Dermis microvascular lymphatic vessel endothelial cell (primary cell): ENCODE results near the gene CRHR1. TPM values are rescaled to one million over a fixed set of nuclear protein-coding genes. Genes with fewer than 3 reads are reported as not detected.

Source experiments
- DNase-seq, 2 donors: peaks; one replicate each; pipeline versions ENCODE4 v3.0.0 to v3.0.0-alpha.2; 2010; ENCODE audit warnings: low read depth in 2 of 2
- total RNA-seq: library from RNA; depleted of rRNA; stranded (reverse); fragments of >200 nt; gene quantifications from 2 replicates; pipeline ENCODE4 v1.2.1, GENCODE V29; 2014

CRHR1 gene
- total RNA-seq, 1 donor from 2014 or later: not detected

DNA sequence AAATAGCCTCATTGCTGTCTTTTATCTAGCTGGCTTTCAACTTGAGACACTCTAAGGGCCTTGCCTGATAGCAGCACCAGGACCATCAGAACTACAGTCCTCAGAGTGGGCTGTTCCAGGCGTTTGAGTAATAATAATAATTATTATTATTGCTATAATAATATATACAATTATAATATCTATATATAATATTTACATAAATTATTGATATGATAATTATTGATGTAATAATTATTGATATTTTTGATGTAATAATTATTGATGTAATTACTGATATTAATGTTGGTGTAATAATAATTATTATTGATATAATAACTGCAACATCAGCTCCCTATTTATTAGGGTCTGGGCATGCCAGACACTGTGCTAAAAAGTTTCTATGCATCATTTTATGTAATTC is 25.6 kb upstream of the CRHR1 start:
- no peak for DNase-seq

DNA sequence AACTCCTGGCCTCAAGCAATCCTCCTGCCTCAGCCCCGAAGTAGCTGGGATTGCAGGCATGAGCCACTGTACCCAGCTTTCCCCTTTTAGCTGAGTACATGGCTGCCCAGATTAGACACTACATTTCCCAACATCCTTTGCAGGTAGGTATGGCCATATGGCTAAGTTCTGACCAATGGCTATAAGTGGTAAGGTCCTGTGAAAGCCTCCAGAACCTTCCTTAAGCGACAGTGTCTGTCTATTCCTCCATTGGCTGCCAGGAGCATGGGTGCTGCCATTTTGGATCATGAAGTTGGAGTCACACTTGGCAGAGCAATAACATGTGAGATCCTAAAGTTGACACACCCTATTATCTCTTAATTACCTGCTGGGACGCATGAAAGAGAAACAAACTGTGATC is 24.4 kb upstream of the CRHR1 start:
- no peak for DNase-seq

DNA sequence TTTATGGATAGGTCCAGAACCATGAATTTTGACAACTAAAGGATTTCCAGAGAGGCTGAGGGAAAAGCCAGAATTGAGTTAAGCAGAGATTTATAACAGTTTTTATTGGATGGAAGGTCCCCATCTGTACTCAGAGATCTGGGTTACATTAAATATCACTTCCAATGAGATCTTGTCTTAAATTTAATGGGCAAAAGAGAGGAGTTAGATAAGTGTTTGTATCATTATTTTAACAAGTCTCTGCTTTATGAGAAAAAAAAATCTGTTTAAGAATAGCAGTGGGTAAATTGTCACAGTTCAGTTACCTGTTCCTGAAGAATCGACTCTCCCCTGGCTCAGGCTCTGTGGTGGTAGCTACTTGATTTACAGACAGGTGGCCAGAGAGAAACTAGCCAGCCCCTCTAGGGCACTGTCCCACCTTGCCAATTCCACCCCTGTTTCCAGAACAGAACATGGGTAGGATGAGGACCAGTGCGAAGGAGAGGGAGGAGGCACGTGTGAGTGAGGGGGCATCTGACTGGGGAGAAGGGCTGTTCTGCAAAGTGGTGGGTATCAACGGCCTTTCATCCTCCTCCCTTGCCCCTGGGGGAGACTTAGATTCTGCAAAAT is 22.1 kb upstream of the CRHR1 start:
- no peak for DNase-seq

DNA sequence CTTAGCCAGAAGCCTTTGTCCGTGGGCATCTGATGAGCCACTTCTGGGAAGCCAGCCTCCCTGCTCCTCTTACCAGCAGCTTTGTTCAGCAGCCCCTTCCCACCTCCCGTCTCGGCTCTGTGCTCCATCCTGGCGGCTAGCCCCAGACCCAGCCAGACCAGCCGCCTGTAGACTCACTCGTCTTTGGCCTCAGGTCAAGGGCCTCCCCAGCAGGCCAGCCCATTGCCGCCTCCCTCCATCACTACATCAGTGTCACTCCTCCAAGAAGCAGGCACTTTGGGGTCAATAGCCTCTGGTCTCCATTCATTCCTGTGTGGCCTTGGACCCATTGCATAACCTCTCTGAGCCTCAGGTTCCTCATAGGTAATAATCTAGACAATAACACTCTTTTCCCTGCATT is 20.9 kb upstream of the CRHR1 start:
- no peak for DNase-seq

DNA sequence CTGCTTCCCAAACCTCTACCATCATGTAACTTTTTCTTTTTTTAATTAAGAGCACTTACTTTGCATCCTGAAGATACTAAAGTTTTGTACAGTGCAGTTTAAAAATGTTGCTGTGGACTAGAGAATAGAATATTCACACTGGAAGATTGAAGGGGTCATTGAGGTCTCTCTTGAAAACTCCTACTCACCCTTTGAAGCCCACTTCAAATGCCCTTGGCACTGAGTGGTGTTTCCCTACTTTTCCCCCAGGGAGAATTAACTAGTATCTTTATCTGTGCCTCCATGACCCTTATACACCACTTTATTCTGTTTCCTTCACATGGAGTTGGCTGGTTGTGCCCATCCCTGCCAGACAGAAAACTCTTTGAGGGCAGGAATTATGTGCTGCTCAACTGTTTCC is 19.6 kb upstream of the CRHR1 start:
- DNase-seq: no peak

DNA sequence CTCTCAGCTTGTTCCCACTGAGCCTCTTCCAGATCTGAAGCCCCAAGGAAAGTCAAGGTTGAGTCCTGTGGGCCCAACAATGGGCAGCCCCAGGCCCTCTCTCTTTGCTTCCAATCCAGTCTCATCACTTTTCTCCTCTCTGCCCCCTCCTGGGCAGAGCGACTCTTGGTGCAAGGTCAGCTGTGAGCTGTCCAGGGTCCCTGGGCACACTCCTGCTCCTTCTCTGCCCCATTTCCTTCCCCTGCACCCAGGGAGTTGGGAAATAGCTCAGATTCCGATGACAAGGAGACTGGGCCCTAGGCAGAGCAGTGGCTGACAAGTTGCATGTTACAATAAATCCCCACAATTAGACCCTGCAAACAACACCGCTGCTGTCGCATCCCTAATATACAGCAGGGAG is 16.1 kb upstream of the CRHR1 start:
- DNase-seq: no peak

DNA sequence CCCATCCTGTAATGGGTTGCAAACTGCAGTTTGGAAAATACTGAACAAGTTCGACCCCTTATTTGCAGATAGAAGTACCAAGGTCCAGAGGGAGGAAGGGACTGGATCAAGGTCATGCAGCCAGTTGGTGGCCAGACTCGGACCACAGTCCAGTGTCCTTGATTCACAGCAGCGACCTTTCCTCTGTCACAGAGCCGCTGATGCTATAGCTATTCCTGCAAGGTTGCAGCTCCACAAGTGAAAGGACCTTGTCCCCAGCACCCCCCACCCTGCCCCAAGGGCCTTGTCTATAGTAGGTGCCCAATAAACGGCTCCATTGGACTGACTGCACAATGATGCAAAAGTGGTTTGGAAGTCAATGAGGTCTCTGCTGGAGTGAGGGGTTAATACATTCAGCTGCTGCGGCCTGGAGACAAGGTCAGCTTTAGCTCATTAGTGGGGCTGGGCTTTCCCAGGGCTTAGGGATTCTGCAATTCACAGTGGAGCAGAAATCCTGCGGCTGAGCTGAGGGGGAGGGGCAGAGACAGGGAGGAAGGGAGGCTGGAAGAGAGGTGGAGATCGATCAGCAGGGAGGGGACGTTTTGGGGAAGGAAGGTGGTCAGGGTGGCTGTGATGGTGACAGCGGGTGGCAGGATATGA is 13.4 kb upstream of the CRHR1 start:
- DNase-seq: no peak

DNA sequence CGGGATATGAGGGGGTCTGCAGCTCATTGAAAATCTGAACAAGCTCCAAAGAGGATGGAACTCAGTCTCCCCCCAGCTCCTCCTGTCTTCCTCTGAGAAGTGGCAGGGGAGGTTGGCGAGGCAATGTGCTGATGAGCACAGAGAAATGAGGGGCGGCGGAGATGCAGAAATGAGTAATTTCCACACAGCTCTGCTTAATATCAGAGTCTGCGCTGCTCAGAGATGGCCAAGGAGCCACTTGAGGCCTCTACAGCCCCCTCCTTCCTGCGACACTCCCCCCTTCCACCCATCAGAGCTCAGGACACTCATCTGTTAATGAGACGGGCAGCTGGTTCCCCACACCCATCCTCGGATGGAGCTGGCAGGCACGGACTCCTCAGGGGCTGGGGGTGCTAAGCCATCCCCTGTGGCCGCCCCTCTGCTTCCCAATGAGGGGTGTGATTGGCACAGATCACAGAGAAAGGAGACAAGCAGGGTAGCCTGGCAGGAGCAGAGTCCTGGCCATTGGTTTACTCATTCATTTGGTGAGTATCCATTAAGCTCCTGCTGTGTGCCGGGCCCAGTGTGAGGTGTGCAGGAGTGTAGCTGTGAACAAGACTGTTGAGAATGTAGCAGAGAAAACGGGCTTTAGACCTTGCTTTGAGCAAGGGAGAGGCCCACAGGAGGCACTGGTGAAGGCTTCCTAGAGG is 12.7 kb upstream of the CRHR1 start:
- no peak for DNase-seq

DNA sequence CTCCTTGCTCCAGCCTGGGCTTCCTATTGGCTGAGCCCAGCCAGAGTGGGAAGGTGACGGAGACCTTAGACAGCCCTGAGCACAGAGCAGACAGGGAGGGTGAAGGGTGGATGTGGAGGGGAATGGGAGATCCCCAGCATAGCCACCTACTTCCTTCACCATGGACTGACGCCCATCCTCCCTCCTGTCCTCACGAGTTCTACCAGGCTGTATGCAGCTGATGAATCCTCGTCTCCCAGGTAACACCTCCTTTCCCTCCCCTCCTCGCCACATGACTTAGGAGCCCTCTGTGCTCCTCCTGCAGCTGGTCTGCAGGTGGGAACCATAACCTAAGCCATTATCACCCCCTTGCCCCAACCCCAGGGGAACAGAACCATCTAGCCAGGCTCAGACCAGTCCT is 9.0 kb upstream of the CRHR1 start:
- DNase-seq: no peak

DNA sequence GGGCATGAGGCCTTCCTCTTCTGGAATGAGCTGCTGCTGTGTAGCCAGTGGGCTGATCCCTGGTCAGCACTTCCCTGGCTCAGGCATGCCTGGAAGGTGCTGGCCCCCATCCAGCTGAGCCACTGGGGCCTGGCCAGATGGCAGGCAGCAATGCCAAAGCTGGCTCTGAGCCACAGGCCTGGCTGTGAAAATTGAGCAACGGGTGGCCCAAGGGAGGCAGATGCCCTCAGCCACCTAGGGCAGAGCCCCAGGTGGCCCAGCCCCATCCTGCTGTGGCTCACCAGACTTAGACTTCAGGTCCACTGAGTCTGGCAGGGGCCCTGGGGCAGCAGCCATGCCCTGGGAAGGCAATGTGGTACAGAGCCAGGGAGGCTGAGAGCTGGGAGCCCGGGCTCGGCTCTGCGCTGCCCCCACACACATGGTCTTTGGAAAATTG is 8.5 kb upstream of the CRHR1 start:
- DNase-seq: no peak

DNA sequence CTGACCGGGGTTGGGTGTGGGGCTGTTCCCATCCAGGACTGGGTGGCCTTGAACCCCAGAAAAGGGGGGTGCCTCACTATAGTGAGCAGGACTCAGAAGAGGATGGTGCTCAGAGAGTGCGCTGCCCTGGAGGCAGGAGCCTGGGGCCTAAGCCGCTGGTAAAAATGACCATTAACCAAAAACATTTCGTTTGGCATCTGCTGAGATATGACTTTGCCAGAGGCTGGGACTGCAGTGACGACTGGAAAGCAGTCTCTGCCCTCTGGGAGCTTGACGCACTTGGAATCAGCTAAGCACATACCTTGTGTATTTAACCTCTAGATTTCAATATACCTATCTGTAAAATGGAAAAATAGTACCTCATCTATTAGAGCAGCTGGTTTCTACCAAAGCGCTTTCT is 7.2 kb upstream of the CRHR1 start:
- no peak for DNase-seq

DNA sequence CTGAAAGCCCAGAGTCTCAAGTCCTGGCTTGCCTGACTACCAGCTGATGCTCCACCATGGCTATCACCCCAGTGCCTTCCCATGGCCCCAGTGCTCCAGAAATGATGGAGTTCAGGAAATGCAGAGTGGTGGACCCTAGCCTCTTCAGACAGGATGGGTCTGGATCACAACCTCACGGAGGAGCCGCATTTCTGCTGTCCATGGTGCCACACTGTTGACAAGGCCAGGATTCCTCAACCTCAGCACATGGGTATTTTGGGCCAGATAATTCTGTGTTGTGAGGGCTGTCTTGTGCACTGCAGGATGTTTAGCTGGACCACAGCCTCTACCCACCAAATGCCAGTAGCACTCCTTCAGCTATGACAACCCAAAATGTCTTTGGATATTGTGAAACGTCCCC is 6.7 kb upstream of the CRHR1 start:
- no peak for DNase-seq

DNA sequence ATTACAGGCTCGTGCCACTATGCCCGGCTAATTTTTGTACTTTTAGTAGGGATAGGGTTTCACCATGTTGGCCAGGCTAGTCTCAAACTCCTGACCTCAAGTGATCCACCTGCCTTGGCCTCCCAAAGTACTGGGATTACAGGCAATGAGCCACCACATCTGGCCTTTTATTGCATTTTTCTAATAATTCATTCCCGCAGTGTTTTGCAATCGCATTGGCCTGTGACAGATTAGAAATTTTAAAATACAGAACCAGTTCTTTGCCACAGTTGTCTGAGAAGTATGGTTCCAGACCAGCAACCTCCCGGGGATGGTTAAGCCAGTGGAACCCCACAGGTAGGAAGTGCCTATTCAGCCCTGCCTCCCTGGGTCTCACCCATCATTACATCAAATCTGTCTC is 3.2 kb upstream of the CRHR1 start:
- DNase-seq: no peak

DNA sequence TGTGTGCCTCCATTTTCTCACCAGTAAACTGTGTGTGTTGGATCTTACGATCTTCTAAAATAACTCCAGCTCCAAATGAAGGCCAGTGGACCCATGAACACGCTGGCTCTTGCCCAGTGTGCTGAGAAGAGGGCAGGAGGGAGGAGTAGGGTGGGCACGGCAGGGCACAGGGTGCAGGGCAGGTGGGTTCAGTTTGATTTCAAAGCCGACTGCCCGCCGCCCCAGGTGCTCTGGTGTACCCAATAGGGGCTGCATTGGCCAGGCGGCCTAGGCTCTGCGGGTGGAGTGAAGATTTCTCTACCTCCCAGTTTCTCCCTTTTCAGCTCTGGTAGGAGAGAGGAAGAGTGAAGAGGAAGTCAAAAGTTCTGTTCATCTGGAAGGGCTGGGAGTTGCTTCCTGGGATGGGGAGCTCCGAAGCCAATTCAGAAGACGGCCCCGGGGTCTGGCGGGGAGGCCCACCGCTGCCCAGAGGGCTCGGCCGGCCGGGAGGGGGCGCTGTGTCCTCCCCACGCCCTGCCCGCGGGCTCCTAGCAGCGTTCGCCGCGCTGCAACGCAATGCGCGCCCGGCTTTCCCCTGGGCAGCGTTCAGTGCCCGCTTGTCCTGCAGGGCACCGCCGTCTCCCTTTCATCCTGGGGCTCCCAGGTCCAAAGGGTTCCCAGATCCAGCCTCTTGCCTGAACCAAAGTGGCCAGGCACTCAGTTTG is 1.1 kb upstream of the CRHR1 start:
- peak in 1 of 2 donors; percentile 34 for DNase-seq

DNA sequence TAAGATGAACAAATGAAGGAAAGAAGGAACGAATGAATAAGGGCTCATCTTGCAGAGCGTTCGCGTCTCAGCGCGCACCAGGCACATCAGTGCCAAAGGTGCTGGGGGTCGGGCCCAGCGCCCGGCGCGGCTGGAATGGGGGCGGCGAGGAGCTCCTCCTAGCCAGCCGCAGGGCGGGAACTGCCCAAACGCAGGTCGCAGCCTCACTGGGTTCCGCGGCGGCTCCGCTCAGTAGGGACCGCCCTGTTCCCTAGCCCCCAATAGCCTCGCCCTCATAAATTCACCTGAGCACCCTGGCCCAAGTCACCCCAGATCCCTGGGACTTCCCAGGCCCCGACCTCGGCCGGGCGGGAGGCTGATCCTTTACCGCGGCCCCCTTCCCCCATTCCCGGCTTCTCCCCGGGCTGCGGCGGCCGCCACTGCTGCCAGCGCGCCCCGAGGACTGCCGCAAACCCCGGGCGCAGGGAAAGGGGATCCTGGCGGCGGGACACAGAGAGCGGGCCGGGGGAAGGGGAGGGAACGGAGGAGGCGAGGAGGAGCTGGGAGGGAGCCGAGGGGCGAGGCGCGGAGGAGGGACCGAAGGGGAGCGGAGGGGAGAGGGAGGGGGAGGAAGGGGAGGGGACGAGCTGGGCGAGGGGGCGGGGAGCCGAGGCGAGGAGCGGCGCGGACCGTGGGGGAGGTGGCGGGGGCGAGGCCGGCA is 377 bp upstream of the CRHR1 start:
- DNase-seq: no peak

DNA sequence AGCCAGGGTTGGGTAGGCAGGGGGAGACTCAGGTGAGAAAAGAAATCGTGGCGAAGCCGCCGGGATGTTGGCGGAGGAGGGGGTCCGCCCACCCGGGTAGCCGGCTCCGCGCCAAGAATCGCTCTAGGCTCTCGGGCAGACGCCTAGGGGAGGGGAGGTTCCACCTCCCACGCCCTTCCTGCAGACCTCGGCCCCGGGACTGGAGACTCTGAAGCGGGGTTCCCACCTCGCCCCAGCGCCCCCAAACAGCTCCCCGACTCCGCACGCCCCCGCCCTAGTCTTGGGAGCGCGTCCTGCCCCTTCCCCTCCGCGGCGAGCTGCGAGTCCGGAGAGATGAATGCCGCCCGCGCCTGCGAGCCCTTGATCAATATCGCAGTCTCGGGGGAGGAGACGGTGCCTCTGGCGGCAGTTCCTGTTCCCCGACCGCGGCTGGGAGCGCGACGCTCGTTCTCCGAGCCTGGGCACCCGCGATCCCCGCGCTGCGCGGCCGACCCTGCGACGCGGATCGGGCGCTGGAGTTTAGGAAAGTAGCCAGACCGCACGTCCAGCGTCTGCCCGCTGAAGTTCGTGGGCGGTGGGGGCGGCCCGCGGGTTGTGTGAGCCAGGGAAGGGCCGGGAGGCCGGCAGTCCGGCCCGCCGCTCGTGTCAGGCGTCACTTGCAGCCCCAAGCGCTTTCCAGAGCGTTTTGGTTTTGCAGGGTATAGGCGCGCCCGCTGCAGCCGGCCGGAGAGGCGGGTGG is 790 bp downstream of the CRHR1 start:
- peak in 1 of 2 donors; percentile 14 for DNase-seq

DNA sequence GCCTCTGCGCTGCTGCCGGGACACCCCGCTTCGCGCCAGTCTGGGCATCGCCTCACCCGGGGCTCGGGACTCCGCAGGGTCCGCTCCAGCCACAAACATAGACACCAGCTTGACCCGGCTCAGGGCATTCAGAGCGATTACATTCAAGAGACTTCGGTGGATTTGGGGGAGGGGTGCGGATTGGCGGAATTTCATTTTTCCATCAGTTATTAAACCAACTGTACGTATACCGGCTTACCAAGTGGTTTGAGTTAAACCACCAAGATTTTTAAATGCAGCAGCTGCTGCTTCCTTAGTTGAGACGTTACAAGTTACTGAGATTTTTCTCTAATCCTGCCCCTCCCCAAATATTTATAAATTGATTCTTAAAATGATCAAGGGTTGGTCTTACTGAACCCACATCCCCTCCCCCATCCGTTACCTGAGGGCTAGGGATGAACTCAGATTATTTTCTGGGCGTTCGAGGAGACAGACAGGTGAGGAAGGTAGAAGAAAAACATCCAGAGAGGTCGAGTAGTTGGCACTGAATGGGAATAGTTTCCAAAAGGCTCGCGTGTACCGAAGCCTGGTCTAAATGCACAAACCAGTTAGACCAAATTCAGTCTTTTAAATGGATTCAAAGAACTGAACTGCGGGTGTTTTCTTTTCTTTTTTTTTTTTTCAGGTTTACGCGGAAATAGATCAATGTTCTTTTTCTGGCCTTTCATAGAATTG is 1.5 kb downstream of the CRHR1 start:
- no peak for DNase-seq

DNA sequence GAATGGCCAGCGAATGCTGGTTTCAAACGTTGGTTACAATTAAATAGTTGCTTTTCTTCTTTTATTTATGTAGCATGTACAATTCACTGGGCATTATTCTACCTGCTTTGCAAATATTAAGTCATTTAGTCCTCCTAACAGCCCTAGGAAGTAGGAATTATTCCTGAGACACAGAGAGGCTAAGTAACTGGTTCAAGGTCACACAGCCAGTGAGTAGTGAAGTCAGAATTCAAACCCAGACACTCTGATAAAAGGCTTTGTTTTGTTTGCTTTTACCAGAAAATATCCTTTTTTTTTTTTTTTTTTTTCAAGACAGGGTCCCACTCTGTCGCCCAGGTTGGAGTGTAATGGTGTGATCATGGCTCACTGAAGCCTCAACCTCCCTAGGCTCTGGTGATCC is 2.2 kb downstream of the CRHR1 start:
- no peak for DNase-seq

DNA sequence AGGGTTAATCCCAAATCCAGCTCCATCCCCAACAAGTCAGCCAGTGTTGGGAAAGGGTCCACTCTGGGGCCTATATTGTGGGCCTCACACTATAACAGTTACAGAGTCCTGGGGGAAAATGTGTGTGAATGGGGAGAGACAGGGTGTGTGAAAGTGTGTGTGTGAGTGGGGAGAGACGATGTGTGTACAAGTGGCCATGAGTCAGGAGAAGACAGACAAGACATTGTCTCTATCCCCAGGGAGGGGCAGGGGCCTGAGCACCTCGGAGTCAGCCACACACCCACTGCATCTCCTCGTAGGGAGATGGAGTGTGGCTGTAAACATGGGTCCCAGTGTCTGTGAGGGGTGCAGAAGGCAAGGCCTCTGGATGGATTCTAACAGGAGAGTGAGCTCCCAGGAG is 2.9 kb downstream of the CRHR1 start:
- DNase-seq: no peak

DNA sequence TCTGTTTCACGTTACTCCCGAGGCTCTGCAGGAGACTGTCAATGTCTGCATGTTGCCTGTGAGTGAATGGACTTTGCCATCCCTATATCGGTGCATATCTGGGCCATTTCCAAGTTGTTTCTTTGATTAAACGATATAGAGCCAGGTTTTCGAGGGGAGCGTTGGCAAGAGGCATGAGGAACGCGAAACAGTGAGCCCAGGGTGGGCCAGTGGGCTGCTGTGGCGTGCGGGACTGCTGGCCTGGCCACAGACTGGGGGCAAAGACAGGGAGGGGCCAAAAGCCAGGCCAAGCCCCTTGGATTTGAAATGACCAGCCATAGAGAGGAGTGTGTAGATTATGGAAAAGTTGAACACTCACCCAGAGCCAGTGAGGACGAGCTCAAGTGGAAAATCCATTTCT is 3.5 kb downstream of the CRHR1 start:
- no peak for DNase-seq

DNA sequence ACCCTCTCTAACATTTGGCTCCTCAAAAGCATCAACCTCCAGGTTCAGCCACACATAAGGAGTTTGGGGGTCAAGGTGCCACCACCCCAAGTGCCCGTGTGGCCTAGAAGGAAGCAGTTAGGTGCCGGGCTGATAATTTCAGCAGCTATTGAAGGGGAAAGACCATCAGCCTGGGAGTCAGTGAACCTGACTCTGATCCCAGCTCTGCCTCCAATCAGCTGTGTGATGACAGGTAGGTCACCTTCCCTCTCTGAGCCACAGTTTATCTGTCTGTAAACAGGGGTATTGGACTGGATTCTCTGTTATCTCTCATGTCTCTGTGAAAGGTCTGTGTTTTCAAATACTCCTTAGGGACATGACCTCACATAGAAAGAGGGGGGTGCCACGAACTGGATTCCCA is 3.9 kb downstream of the CRHR1 start:
- DNase-seq: no peak
